Measurements from ENCODE around the gene LRIG1.

The LRIG1 gene

DNA sequence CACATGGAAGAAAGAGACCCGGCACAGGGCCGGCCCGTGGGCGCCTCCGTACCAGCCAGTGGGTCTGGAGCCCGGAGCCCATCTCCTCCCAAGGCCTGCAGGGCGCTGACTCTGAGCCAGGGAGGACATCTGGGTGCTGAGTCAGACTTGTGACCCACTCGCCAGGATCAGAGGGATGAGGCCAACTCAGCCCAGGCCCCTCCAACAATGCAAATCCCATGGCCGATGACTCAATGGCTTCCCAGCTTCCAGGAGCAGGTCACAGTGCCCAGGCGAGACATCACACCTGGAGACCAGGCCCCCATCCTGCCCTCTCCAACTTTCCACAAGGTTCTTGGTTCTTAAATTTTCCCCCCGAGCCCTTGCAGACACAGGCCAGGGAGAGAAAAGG is 95.1 kb downstream of the LRIG1 start:
- Histone ChIP-seq H2AFZ (ENCODE audit: low read depth) (no peak overlapping the region), H3K36me3 (ENCODE audit: insufficient read depth) (no peaks in the 10 kb centered on the region), H3K4me2 (no peak overlapping the region), H3K27me3 (ENCODE audit: insufficient read depth, low read depth) (no peaks in the 10 kb centered on the region), H3K9ac (no peak overlapping the region), H3K4me3 (IDR thresholded peaks at IDR 0.05; ENCODE audit: insufficient read depth, low read depth, low read length) (no peak overlapping the region), H4K20me1 (ENCODE audit: insufficient read depth) (no peaks in the 10 kb centered on the region), H3K79me2 (ENCODE audit: insufficient read depth, low read depth) (no peaks in the 10 kb centered on the region), H3K27ac (no peak overlapping the region), H3K4me1 (ENCODE audit: low read depth, poor library complexity, severe bottlenecking) (no peaks in the 10 kb centered on the region)
- TF ChIP-seq, protein P1, sequence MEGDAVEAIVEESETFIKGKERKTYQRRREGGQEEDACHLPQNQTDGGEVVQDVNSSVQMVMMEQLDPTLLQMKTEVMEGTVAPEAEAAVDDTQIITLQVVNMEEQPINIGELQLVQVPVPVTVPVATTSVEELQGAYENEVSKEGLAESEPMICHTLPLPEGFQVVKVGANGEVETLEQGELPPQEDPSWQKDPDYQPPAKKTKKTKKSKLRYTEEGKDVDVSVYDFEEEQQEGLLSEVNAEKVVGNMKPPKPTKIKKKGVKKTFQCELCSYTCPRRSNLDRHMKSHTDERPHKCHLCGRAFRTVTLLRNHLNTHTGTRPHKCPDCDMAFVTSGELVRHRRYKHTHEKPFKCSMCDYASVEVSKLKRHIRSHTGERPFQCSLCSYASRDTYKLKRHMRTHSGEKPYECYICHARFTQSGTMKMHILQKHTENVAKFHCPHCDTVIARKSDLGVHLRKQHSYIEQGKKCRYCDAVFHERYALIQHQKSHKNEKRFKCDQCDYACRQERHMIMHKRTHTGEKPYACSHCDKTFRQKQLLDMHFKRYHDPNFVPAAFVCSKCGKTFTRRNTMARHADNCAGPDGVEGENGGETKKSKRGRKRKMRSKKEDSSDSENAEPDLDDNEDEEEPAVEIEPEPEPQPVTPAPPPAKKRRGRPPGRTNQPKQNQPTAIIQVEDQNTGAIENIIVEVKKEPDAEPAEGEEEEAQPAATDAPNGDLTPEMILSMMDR (conservative IDR thresholded peaks at IDR 0.05; ENCODE audit: low read depth, low read length) = no peak

DNA sequence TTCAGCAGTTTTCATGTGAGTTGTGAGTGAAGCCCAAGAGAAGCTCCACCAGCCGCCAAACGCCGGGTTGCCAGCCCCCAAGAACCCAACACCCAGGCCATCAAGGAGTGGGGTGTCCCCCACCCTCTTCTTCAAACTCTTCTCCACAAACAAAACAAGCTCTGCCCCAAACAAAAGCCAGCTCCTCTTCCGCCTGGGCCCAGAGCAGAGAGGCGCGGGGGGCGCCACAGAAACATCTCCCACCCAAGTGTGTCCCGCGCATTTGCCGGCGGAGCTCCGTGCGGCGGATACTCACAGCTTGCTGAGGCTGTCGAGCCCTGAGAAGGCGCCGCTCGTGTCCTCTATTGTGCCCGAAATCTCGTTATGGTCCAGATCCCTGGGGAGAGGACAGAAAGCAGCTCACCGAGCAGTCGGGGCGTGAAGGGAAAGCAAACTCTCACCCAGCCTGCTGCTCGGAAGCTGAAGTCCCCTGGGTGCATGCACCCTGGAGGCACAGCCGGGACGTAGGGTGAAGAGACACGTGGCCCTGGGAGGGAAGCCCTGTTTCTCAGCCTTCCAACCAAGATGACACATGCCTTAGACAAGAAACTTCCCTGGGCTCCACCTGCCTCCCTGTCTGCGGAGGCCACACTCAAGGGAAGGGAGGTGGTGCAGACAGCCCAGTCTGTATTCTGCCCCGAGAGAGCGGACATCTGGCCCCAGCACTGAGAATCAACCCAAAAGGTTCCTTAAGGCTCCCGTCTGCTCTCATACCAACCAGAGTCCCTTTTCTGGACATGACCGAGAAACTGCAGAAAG is 95.7 kb downstream of the LRIG1 start:
- H3K9ac ChIP-seq = no peak overlapping the region
- no peak overlapping the region for H2AFZ ChIP-seq (ENCODE audit: low read depth)
- TF ChIP-seq, protein P1 (conservative IDR thresholded peaks at IDR 0.05; ENCODE audit: low read depth, low read length) = no peak
- no peaks in the 10 kb centered on the region for H4K20me1 ChIP-seq (ENCODE audit: insufficient read depth)
- no peaks in the 10 kb centered on the region for H3K27me3 ChIP-seq (ENCODE audit: insufficient read depth, low read depth)
- H3K4me2 ChIP-seq = no peak overlapping the region
- H3K36me3 ChIP-seq (ENCODE audit: insufficient read depth) = no peaks in the 10 kb centered on the region
- no peaks in the 10 kb centered on the region for H3K4me1 ChIP-seq (ENCODE audit: low read depth, poor library complexity, severe bottlenecking)
- no peaks in the 10 kb centered on the region for H3K79me2 ChIP-seq (ENCODE audit: insufficient read depth, low read depth)
- H3K27ac ChIP-seq = no peak overlapping the region
- H3K4me3 ChIP-seq (IDR thresholded peaks at IDR 0.05; ENCODE audit: insufficient read depth, low read depth, low read length) = no peak overlapping the region

DNA sequence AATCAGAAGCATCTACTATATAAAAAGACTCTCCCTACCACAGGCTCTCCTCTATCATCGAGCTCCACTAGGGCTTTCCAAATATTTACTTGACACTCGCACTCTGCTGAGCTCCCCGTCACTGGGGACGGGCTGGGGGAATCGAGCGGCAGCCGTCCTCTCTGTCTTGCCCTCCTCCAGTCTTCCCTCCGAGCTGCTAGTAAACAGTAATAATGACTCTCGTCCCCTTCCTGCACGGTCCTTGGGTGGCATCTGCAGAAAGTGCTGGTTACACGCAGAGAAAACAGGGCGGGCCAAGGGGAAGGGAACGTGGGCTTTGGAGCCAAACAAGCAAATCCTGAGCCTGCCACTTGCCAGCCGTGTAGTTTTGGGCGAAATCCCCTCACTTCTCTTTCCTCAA is 96.6 kb downstream of the LRIG1 start:
- Histone ChIP-seq H2AFZ (ENCODE audit: low read depth) (no peak overlapping the region), H3K4me3 (IDR thresholded peaks at IDR 0.05; ENCODE audit: insufficient read depth, low read depth, low read length) (no peak overlapping the region), H3K4me1 (ENCODE audit: low read depth, poor library complexity, severe bottlenecking) (peaks cover 1% of the 10 kb centered on the region), H3K9ac (no peak overlapping the region), H3K27me3 (ENCODE audit: insufficient read depth, low read depth) (no peaks in the 10 kb centered on the region), H3K79me2 (ENCODE audit: insufficient read depth, low read depth) (no peaks in the 10 kb centered on the region), H3K36me3 (ENCODE audit: insufficient read depth) (no peaks in the 10 kb centered on the region), H4K20me1 (ENCODE audit: insufficient read depth) (no peaks in the 10 kb centered on the region), H3K27ac (no peak overlapping the region), H3K4me2 (no peak overlapping the region)
- TF ChIP-seq, protein P1 (conservative IDR thresholded peaks at IDR 0.05; ENCODE audit: low read depth, low read length) = no peak

DNA sequence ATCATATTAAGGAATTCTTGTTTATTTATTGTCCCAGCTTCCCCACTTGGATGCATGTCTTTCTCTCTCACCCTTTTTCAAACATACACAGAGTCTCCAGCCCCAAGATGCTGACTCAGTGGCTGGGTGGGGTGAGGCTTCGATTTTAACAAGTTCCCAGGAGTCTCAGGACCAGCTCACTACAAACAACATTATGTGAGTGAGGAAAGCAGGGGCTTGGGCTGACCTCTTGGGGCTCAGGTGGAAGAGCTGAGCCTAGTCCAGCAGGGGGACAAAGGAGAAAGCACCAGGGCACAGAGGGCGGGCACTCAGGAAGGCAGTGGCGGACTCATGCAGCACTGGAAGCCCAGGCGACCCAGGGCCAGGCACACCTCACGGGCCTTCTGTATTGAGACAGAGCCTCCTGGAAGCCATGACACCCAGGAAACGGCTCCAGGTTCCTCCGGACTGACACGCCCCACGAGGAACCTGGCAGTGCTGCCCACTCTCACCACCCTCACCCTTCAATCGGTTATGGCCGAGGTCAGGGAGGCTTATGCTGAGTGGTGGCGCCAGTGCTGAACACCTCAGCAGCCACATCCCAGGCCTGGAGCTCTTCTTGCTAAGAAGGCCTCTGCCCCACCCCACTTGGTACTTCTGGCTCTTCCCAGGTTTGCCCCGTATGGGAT is 97.4 kb downstream of the LRIG1 start:
- H3K9ac ChIP-seq = no peak overlapping the region
- no peaks in the 10 kb centered on the region for H4K20me1 ChIP-seq (ENCODE audit: insufficient read depth)
- H2AFZ ChIP-seq (ENCODE audit: low read depth) = no peak overlapping the region
- H3K27ac ChIP-seq = no peak overlapping the region
- TF ChIP-seq, protein P1 (conservative IDR thresholded peaks at IDR 0.05; ENCODE audit: low read depth, low read length) = no peak
- H3K27me3 ChIP-seq (ENCODE audit: insufficient read depth, low read depth) = no peaks in the 10 kb centered on the region
- H3K4me2 ChIP-seq = no peak overlapping the region
- H3K79me2 ChIP-seq (ENCODE audit: insufficient read depth, low read depth) = no peaks in the 10 kb centered on the region
- no peaks in the 10 kb centered on the region for H3K36me3 ChIP-seq (ENCODE audit: insufficient read depth)
- H3K4me3 ChIP-seq (IDR thresholded peaks at IDR 0.05; ENCODE audit: insufficient read depth, low read depth, low read length) = no peak overlapping the region
- H3K4me1 ChIP-seq (ENCODE audit: low read depth, poor library complexity, severe bottlenecking) = peaks cover 5% of the 10 kb centered on the region

Data from KMS-11 (cell line).